ENCODE results near the gene TVP23C.

TVP23C gene

GRCh38 chr17:15462976-15463772 lies 100.1 kb downstream of the TVP23C start:
- no peak for DNase-seq

GRCh38 chr17:15457723-15458094 lies 105.6 kb downstream of the TVP23C start:
- no peak for DNase-seq

GRCh38 chr17:15456972-15457722 lies 106.1 kb downstream of the TVP23C start:
- peak; percentile 12 for DNase-seq

- no peak for DNase-seq
Measured at GRCh38 chr17:15456496-15456895, 106.8 kb downstream of the TVP23C start.

GRCh38 chr17:15454346-15454745 lies 108.9 kb downstream of the TVP23C start:
- no peak for DNase-seq

- DNase-seq = no peak
Measured at GRCh38 chr17:15453782-15454181, 109.5 kb downstream of the TVP23C start.

- no peak for DNase-seq
Measured at GRCh38 chr17:15453246-15453645, 110.0 kb downstream of the TVP23C start.

- no peak for DNase-seq
Measured at GRCh38 chr17:15452746-15453145, 110.5 kb downstream of the TVP23C start.

All from RPMI8226 (cell line).